ENCODE measurements around the gene P4HB.
A peak's percentile ranks its signal among the peaks of the same experiment; 100 is the strongest.

The P4HB gene

GRCh38 chr17:81867170-81867990 lies 7.0 kb upstream of the P4HB start:
- peak in 1 of 2 donors; percentile 24 for DNase-seq

- no peak for DNase-seq
Observed at GRCh38 chr17:81866440-81867169, 6.3 kb upstream of the P4HB start.

GRCh38 chr17:81865733-81866439 lies 5.6 kb upstream of the P4HB start:
- no peak for DNase-seq

- DNase-seq = no peak
Observed at GRCh38 chr17:81865358-81865732, 5.0 kb upstream of the P4HB start.

GRCh38 chr17:81863833-81864768 lies 3.8 kb upstream of the P4HB start:
- DNase-seq = no peak

GRCh38 chr17:81863123-81863675 lies 2.9 kb upstream of the P4HB start:
- no peak for DNase-seq

- peak; percentile 98 to 99 for DNase-seq
Observed at GRCh38 chr17:81860756-81861568, 627 bp upstream of the P4HB start.

GRCh38 chr17:81858967-81859905 lies 1.1 kb downstream of the P4HB start:
- DNase-seq = no peak

- no peak for DNase-seq
Observed at GRCh38 chr17:81858170-81858966, 2.0 kb downstream of the P4HB start.

GRCh38 chr17:81854974-81855774 lies 5.2 kb downstream of the P4HB start:
- no peak for DNase-seq

GRCh38 chr17:81852237-81852636 lies 8.1 kb downstream of the P4HB start:
- no peak for DNase-seq

GRCh38 chr17:81851423-81851822 lies 8.9 kb downstream of the P4HB start:
- no peak for DNase-seq

GRCh38 chr17:81849457-81849856 lies 10.9 kb downstream of the P4HB start:
- DNase-seq = no peak

GRCh38 chr17:81846743-81847689 lies 13.3 kb downstream of the P4HB start:
- no peak for DNase-seq

- no peak for DNase-seq
Observed at GRCh38 chr17:81845881-81846742, 14.2 kb downstream of the P4HB start.

GRCh38 chr17:81845361-81845760 lies 15.0 kb downstream of the P4HB start:
- DNase-seq = no peak
